Keratinocyte (primary cell): ENCODE measurements around the gene SLC66A2. TPM values are rescaled to one million over a fixed set of nuclear protein-coding genes. Genes with fewer than 3 reads are reported as not detected.

ENCODE experiments used
- DNase-seq: peaks from one replicate; pipeline ENCODE4 v3.0.0-alpha.2; 2011; ENCODE audit warnings: low read depth, missing footprints, low spot score
- FAIRE-seq: peaks from 2 replicates; lab custom pipeline; 2011; peaks lifted over from hg19 to GRCh38; lab: Jason Lieb, UNC
- H2AFZ ChIP-seq: 2 replicates; pipeline ENCODE4 v1.6.0; 2012; ENCODE audit warnings: low read length, control low read depth, inconsistent platforms; ENCODE audit not compliant: control insufficient read depth
- H3K27ac ChIP-seq: 2 replicates; pipeline ENCODE4 v1.5.1; 2011; ENCODE audit warnings: low read length; ENCODE audit not compliant: control insufficient read depth, insufficient read depth
- H3K27me3 ChIP-seq: 3 replicates; pipeline ENCODE4 v1.6.0; 2011; ENCODE audit warnings: low read length; ENCODE audit not compliant: control insufficient read depth, insufficient read depth; ENCODE audit errors: extremely low read depth
- H3K36me3 ChIP-seq, 2 experiments: 2 replicates in 1 of 2; 3 replicates in 1 of 2; pipeline ENCODE4 v1.5.1; 2011; ENCODE audit warnings: low read length in 2 of 2, mild to moderate bottlenecking in 1 of 2; ENCODE audit not compliant: control insufficient read depth in 2 of 2, insufficient read depth in 2 of 2; ENCODE audit errors: extremely low read depth in 1 of 2
- H3K4me1 ChIP-seq: 3 replicates; pipeline ENCODE4 v1.5.1; 2011; ENCODE audit warnings: low read length; ENCODE audit not compliant: control insufficient read depth, insufficient read depth; ENCODE audit errors: extremely low read depth
- H3K4me2 ChIP-seq: 3 replicates; pipeline ENCODE4 v1.6.0; 2011; ENCODE audit warnings: low read depth, low read length; ENCODE audit not compliant: control insufficient read depth, insufficient read depth; ENCODE audit errors: extremely low read depth
- H3K4me3 ChIP-seq, 3 experiments: fragments of 200-600 bp in 1 of 3; sonication (generic) in 1 of 3; 2 replicates in 2 of 3; 3 replicates in 1 of 3; pipeline ENCODE4 v1.5.1; 2011 to 2016; ENCODE audit warnings: low read length in 3 of 3, mild to moderate bottlenecking in 3 of 3, control low read depth in 2 of 3, inconsistent platforms in 1 of 3, low read depth in 1 of 3, mixed read lengths in 1 of 3, mixed run types in 1 of 3, moderate library complexity in 1 of 3; ENCODE audit not compliant: control insufficient read depth in 2 of 3, insufficient read depth in 2 of 3; ENCODE audit errors: extremely low read depth in 1 of 3
- H3K79me2 ChIP-seq: 2 replicates; pipeline ENCODE4 v1.6.0; 2012; ENCODE audit warnings: low read length; ENCODE audit not compliant: control insufficient read depth, insufficient read depth
- H3K9ac ChIP-seq: 3 replicates; pipeline ENCODE4 v1.6.0; 2011; ENCODE audit warnings: low read length; ENCODE audit not compliant: control insufficient read depth, insufficient read depth; ENCODE audit errors: extremely low read depth
- H3K9me1 ChIP-seq: 3 replicates; pipeline ENCODE4 v1.6.0; 2011; ENCODE audit warnings: low read length; ENCODE audit not compliant: control insufficient read depth, insufficient read depth; ENCODE audit errors: extremely low read depth
- H3K9me3 ChIP-seq: 2 replicates; pipeline ENCODE4 v1.5.1; 2012; ENCODE audit warnings: low read depth, low read length; ENCODE audit not compliant: control insufficient read depth
- H4K20me1 ChIP-seq: 3 replicates; pipeline ENCODE4 v1.6.0; 2011; ENCODE audit warnings: low read length; ENCODE audit not compliant: control insufficient read depth, insufficient read depth; ENCODE audit errors: extremely low read depth
- CTCF ChIP-seq, 3 experiments: IDR thresholded peaks in 1 of 3; conservative IDR thresholded peaks in 1 of 3; optimal IDR thresholded peaks in 1 of 3; 2 replicates in 2 of 3; 3 replicates in 1 of 3; pipeline versions ENCODE3 to v1.5.1; 2011; ENCODE audit warnings: low read length in 3 of 3, mild to moderate bottlenecking in 3 of 3, moderate library complexity in 2 of 3, control low read depth in 1 of 3, inconsistent platforms in 1 of 3; ENCODE audit not compliant: insufficient read depth in 2 of 3; ENCODE audit errors: extremely low read depth in 1 of 3
- EZH2 ChIP-seq: IDR thresholded peaks from one replicate; pipeline ENCODE4 v1.6.1; 2012; ENCODE audit warnings: inconsistent platforms, mild to moderate bottlenecking, low read length, moderate library complexity
- dilution Hi-C: fragments of 300-500 bp; cut with MboI; formaldehyde crosslinking; loops from one replicate; pipeline ENCODE4 v1.7.0; 2020; ENCODE audit warnings: low sequenced_read_pairs; ENCODE audit not compliant: extremely low pct_ligation_motif_present
- polyA plus RNA-seq, 5 experiments: library from polyadenylated mRNA; depleted of rRNA in 3 of 5; stranded (reverse) in 3 of 5; stranded (forward) in 1 of 5; unstranded in 1 of 5; fragments of >200 nt; gene quantifications; 1 replicate in 1 of 5; 2 replicates in 3 of 5; 3 replicates in 1 of 5; pipeline versions ENCODE4 v1.2.1 to v1.2.3, GENCODE V29; 2011 to 2012; ENCODE audit warnings: missing spikeins in 2 of 5, low read depth in 1 of 5, low replicate concordance in 1 of 5

SLC66A2 gene
- polyA plus RNA-seq, 1 donor (not counting 4 experiments of a cell fraction or from before 2014, with no cell fraction given) = 16.3 TPM

GRCh38 chr18:79912409-79912991, 39.0 kb downstream of the SLC66A2 start:
- FAIRE-seq (no peak), DNase-seq (no peak)
- dilution Hi-C loops = no loop called here
- no peak overlapping the region for H2AFZ ChIP-seq
- no peak overlapping the region for H3K9ac ChIP-seq
- no peak overlapping the region for H3K4me3 ChIP-seq
- no peak overlapping the region for H3K27ac ChIP-seq
- no peaks in the 10 kb centered on the region for H3K9me3 ChIP-seq
- H4K20me1 ChIP-seq = no peaks in the 10 kb centered on the region
- H3K4me1 ChIP-seq = no peaks in the 10 kb centered on the region
- TF ChIP-seq CTCF (optimal IDR thresholded peaks at IDR 0.05 in 1 of 3, IDR thresholded peaks at IDR 0.05 in 1 of 3, conservative IDR thresholded peaks at IDR 0.05 in 1 of 3; ENCODE audit: extremely low read depth in 1 of 3, insufficient read depth in 2 of 3, low read length in 3 of 3) (no peak), EZH2 (no peak)
- no peaks in the 10 kb centered on the region for H3K9me1 ChIP-seq
- H3K4me2 ChIP-seq = no peak overlapping the region
- no peaks in the 10 kb centered on the region for H3K27me3 ChIP-seq
- peaks cover 25% of the 10 kb centered on the region for H3K79me2 ChIP-seq
- peaks cover 8 to 12% of the 10 kb centered on the region in 2 experiments for H3K36me3 ChIP-seq

DNA sequence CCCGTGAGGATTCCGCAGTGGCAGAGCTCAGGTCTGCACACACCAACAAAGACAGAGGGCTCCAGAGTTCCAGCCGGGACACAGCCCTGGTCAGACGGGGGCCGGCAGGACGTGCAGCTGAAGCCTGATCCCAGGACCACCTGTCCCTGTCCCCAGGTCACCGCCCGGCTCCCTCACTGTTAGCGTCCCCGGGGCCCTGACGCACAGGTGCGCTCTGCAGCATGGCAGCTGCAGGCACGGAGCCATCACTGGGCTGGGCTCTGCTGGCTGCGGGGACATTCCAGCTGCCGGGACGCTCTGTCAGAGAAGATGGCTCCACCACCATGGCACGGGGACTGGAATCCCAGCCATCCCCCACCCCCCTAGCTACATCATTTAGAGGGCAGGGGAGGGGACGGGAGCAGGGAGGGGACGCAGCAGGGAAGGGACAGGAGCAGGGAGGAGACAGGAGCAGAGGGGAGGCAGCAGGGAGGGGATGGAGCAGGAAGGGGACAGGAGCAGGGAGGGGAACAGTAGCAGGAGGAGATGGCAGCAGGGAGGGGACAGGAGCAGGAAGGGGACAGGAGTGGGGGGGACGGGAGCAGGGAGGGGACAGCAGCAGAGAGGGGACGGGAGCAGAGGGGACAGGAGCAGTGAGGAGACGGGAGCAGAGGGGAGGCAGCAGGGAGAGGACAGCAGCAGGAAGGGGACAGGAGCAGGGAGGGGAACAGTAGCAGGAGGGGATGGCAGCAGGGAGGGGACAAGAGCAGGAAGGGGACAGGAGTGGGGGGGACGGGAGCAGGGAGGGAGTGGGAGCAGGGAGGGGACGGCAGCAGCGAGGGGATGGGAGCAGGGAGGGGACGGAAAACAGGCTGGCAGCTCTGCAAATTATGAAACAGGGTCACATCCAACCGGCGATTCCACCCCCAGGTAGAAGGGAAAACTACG, 39.8 kb downstream of the SLC66A2 start:
- H2AFZ ChIP-seq = no peak overlapping the region
- H4K20me1 ChIP-seq = no peaks in the 10 kb centered on the region
- dilution Hi-C loops = no loop called here

More for the DNA sequence above, 39.8 kb downstream of the SLC66A2 start:
- H3K4me3 ChIP-seq = no peak overlapping the region
- H3K4me2 ChIP-seq = no peak overlapping the region
- H3K9ac ChIP-seq = no peak overlapping the region
- TF ChIP-seq EZH2 (no peak), CTCF (optimal IDR thresholded peaks at IDR 0.05 in 1 of 3, IDR thresholded peaks at IDR 0.05 in 1 of 3, conservative IDR thresholded peaks at IDR 0.05 in 1 of 3; ENCODE audit: extremely low read depth in 1 of 3, insufficient read depth in 2 of 3, low read length in 3 of 3) (no peak)
- no peak for FAIRE-seq
- DNase-seq = no peak
- no peaks in the 10 kb centered on the region for H3K4me1 ChIP-seq
- peaks cover 8 to 11% of the 10 kb centered on the region in 2 experiments for H3K36me3 ChIP-seq
- H3K27ac ChIP-seq = no peak overlapping the region
- H3K79me2 ChIP-seq = peaks cover 25% of the 10 kb centered on the region
- H3K27me3 ChIP-seq = no peaks in the 10 kb centered on the region
- H3K9me1 ChIP-seq = no peaks in the 10 kb centered on the region
- H3K9me3 ChIP-seq = no peaks in the 10 kb centered on the region
